GM15510 (cell line): ENCODE measurements around the gene MAPK1.

Experiments used
- POLR2A ChIP-seq: IDR thresholded peaks from 3 replicates; pipeline ENCODE4 v1.6.1; 2011; ENCODE audit warnings: borderline replicate concordance; ENCODE audit not compliant: insufficient read length; ENCODE audit errors: extremely low read depth

MAPK1 gene

DNA sequence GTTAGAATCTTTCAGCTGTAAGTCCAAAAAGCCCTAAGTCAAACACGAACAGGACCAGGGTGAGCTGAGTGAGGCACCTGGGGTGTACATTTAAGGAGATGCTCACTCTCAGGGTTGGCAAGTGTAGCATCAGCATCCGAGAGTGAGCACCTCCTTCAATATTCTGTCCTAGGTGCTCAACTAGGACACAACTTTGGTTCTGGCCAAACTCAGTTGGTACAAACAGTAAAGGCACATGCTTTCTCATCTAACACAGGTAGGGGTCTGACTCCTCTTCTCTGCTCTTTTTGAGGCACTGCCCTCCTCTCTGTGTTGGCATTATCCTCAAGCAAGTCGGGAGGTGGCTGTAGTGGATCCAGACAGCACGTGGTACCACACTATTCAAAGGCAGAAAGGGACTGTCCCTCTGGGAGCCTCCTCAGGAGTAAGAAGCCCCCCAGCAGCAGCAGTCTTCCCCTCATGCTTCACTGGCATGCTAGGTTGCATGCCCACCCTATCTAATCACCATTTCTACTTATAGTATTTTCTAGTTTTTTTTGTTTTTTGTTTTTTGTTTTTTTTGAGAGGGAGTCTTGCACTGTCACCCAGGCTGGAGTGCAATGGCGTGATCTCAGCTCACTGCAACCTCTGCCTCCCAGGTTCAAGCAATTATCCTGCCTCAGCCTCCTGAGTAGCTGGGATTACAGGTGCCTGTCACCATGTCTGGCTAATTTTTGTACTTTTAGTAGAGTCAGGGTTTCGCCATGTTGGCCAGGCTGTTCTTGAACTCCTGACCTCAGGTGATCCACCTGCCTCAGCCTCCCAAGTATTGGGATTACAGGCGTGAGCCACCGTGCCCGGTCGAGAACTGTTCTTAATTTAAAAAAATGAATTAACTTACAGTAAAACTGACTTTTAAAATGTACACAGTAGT is 14.7 kb upstream of the MAPK1 start:
- no peak for TF ChIP-seq POLR2A

DNA sequence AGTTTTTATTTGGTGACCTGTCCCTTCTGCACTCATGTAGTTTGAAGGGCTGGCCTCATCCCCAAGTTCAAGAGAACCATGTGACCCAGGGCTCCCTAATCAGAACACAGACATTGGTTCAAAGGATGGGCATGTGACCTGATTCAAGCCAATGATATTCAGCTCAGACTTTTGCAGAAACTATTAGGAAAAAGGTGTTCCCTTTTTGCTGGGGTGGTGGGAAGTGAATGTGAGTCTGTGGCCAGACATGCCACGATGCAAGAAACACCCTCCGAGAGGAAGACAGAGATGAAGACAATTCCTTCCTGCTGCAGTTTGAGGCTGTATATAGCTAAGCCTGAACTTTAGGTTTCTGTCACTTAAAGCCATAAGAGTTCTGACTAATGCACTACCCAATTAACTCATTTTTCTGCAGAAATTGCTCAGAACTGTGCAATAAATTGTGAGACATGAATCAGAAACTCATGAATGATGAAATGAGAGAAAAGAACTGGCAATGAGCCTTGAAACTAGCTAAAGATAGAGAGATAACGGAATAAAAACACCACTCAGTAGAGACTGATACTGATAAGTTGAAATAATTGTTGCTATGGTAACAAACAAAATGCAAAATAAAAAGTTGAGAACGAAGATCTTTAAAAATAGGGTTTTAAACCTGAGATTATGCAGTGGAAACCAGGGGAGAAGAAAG is 9.2 kb upstream of the MAPK1 start:
- TF ChIP-seq POLR2A: no peak

DNA sequence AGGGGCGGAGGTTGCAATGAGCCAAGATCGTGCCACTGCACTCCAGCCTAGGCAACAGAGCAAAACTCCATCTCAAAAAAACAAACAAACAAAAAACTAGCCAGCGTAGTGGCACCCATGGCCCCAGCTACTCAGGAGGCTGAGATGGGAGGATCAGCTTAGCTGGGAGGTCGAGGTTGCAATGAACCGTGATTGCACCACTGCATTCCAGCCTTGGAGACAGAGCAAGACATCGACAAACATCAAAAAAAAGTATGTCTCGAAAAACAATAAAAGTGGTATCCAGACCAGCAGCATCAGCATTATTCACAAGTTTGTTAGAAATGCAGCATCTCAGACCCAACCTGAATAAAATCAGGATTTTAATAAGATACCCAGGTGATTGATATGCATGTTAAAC is 6.2 kb upstream of the MAPK1 start:
- no peak for TF ChIP-seq POLR2A

DNA sequence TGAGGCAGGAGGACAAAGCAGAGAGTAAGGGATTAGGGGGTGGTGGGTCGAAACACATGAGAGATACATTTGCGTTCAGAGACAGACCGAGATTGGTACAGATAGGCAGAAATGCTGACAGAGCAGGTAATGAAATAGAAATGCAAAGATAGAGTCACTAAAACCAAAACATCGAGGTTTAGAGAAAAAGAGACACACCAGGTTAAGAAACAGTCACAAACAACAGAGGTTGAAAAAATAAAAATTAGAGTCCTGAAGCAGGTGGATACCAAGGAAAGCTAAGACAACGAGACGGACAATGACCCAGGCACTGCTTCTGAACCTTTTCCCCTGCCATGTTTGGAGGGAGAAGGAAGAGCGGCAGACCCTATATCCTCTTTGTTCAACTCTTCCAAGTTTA is 1.2 kb upstream of the MAPK1 start:
- TF ChIP-seq POLR2A: no peak

DNA sequence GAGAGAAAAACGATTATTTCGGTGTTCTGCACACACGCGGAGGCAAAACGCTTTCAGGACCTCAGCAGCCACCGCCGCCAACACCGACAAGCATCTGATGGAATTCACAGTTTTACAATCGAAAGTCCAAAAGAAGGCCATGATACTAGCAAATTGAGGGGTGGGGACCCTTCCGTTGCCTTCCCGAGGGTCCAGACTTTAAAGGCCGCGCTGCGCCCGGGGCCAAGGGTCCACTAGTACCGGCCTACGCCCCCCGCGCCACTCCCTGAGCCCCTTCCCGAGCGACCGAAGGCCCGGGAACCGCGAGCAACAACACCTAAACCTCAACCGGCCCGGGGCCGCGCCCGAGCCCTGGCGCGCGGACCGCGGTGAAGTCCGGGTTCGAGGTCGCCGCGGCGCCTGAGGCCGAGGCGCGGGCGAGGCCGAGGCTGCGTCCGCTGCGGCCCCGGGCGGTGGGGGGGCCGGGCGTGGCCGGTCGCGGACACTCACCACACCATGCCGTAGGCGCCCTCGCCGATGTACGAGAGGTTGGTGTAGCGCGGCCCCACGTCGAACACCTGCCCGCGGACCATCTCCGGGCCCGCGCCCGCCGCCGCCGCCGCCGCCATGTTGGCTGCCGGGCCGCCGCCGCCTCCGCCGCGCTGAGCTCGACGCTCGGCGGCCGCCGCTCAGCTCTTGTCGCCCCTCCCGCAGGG is 465 bp downstream of the MAPK1 start:
- TF ChIP-seq POLR2A: no peak

DNA sequence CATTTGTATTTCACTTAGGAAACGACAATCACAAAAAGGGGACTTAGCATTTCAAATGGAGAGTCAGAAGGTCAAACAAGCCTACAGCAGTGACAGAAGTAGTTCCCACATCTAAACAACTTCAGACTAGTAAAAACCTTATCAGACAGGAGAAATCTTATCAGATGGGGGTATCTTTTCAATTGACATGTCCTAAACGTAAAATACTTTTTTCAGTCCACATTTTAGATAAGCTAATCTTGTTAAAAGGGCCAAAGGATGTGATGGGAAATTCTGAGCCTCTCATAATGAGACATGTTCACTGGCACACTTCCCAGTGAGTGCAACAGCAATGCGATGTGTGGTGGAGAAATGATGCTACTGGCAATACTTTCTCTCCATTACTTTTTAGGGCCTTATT is 2.4 kb downstream of the MAPK1 start:
- no peak for TF ChIP-seq POLR2A

DNA sequence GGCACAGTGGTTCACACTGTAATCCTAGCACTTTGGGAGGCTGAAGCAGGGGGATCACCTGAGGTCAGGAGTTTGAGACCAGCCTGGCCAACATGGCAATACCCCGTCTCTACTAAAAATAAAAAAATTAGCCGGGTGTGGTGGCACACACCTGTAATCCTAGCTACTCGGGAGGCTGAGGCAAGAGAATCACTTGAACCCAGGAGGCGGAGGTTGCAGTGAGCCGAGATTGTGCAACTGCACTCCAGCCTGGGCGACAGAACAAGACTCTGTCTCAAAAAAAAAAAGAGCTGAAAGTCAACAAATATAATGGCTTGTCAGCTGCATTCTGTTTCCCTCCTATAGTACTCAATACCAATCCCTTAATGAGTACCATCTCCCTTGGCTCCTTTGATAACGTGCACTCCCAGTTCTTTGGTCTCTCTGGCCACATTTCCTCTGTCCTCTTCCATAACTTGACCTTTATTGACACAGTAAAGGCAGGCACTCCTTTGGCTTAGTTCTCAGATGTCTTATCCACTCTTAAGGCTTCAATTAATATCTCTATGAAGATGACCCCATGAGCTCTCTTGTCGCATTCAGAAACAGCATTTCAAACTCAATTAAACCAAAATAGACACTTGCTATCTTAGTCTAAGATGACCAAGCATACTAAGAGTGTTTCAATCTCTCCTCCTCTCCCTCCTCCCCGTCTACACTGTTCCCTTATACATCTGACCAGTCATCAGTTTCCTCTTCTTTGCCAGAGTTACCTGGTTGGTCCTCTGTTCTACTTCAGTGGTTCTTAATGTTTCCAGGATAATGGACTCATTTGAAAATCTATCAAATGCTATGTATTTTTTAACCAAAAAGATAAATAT is 4.8 kb downstream of the MAPK1 start:
- no peak for TF ChIP-seq POLR2A

DNA sequence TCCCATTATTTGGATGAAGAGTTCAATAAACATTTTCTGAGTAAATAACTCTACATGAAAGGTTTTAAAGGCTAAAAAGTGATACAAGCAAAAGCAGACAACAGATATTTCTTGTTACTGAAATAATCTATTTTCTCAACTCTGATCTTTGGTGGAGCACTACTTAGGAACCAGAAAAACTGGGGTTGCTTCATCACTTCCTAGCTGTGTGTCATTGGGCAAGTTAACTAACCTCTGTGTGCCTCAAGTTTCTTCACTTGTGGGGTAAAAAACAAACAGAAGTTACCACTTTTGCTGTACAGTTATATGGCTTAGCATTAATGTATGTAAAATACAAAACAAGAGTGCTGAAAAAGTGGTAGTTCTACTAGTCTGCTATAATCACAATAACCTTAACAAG is 5.6 kb downstream of the MAPK1 start:
- TF ChIP-seq POLR2A: no peak

DNA sequence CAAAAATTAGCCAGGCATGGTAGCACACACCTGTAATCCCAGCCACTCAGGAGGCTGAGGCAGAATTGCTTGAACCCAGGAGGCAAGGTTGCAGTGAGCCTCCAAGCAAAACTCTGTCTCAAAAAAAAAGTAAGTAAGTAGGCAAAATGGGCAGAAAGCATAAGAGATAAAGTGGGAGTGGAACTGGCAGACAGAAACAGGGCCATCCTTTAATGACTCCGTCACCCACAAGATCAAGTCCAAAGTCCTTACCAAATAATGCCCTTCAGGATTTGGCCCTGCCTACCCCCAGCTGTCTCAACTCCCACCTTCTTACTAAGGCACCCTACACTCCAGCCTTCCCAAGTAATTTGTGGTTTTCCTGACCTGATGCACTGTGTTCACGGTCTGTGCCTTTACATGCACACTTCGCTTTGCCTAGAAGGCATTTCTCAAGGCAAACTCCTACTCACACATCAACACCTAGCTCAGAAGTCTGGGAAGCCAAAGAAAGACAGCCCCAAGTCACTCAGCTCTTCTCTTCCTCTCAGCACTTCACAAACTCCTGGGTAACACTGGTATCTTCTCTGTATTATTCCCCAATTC is 6.1 kb downstream of the MAPK1 start:
- no peak for TF ChIP-seq POLR2A

DNA sequence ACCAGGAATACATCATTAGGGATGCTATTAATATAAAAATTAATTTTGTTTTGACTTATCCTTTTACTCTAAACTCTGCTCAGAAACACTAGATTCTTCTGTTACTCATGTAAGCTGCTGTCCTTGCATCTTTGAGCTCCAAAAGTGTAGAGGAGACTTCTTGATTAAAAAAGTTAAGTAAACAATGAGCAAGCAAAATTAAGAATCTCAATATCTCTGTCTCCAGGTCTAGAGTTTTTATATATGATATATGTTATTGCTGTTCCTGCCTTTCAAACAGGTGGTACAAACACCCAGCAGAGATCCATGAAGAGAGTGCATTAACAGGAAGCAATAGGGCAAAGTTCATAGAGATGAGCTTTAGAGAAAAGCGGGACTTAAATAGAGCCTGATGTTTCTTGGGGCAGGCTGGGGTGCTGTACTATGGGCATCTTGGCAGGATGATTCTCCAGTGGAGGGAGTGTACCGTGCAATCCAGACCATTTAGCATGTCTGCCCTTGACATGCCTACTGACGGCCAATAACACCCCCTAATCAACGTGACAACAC is 6.9 kb downstream of the MAPK1 start:
- TF ChIP-seq POLR2A: no peak

DNA sequence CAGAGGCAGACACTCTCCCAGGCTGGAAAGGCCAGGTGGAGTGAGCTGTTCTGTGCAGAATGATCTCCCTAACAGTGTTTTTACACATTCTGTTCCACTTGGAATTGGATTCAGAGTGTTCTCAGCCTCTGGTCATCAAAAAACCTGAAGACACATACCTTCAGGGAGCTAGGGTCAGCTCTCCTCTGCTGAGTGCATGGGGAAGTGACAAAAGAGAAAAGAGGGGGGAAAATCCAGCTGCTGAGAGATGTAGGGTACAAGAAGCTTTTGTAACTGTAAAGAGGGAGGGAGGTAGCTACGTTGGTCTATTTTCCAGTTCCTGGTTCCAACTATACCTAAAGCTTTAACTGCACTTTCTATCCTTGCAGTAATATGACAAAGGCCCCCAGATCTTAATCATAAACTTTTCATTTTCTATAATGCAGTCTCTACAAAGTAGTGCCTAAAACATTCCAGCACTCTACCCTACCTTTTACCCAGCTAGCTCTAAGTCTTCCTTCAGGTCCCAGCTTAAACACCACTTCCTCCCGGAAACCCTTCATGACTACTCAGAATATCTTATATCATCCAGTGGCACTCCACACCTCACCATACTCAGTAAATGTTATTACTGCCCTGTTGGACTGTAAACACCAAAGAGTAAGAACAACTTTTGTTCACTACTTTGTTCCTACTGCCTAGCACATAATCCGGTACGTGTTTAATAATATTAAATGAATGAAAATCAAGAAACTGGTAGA is 9.2 kb downstream of the MAPK1 start:
- TF ChIP-seq POLR2A: no peak

DNA sequence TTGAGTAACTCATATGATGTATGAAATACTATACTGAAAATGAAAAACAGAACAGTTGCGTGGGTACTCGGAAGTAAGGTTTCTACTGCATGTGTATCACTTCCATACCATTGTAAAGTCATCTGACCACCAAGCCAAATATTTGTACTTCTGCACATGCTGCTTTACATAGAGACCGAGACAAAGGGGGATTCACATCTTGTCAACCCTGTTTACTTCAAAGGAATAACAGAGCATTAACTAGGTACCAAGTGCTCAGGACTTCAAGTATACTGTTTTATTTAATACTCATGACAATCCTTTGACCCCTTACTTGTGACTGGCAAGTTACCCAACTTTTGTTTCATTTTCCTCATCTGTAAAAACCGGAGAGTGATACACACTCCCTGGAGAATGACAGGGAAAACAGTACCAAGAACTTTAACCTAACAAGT is 9.9 kb downstream of the MAPK1 start:
- TF ChIP-seq POLR2A: no peak

DNA sequence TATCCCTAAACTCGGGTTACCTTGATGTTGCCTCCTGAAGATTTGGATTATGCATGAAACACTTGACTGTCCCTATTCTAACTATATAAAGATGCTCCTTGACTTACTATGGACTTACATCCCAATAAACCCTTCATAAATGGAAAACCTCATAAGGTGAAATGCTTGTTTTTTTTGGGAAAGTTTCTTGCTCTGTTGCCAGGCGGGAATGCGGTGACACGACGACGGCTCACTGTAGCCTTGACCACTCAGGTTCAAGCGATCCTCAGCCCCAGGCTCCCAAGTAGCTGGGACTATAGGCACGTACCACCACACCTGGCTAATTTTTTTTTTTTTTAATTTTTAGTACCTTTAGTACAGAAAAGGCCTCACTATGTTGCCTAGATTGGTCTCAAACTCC is 10.6 kb downstream of the MAPK1 start:
- TF ChIP-seq POLR2A: no peak
